CD4-positive, alpha-beta T cell treated with Interferon alpha-2 for 1 hour (primary cell): ENCODE measurements around the gene ARHGAP32.
A peak's percentile ranks its signal among the peaks of the same experiment; 100 is the strongest.

Experiments used
- DNase-seq, 2 donors: peaks; one replicate each; pipeline ENCODE4 v3.0.0-alpha.2; 2020 to 2022

ARHGAP32 gene

DNA sequence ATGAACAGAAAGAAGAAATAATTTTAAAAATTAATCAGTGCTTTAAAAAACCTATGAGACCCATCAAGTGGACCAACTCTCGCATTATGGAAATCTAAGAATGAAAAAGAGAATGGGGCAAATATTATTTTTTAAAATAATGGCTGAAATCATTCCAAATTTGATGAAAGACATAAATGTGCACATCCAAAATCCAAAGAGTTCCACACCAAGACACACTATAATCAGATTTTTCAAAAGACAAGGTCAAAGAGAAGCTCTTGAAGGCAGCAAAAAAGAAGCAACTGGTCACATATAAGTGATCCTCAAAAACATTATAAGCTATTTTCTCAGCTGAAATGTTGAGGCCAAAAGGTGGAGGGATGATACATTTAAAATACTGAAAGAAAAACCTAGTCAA lies 85.3 kb downstream of the ARHGAP32 start:
- DNase-seq, result no peak

DNA sequence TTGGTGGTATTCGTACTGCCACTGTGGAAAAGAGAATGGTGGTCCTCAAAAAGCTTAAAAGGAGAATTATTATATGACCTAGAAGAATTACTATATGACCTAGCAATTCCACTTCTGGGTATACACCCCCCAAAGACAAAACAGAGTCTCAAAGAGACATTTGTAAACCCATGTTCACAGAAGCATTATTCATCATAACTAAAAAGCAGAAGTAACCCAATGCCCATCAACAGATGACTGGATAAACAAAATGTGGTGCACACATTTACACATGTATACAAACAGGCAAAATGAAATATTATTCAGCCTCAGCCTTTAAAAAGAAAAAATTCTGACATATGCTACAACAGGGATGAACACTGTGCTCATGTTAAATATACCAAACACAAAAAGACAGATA lies 89.4 kb downstream of the ARHGAP32 start:
- DNase-seq, result no peak

- DNase-seq, result no peak
Observed at GRCh38 chr11:129102225-129102624, 89.9 kb downstream of the ARHGAP32 start.

DNA sequence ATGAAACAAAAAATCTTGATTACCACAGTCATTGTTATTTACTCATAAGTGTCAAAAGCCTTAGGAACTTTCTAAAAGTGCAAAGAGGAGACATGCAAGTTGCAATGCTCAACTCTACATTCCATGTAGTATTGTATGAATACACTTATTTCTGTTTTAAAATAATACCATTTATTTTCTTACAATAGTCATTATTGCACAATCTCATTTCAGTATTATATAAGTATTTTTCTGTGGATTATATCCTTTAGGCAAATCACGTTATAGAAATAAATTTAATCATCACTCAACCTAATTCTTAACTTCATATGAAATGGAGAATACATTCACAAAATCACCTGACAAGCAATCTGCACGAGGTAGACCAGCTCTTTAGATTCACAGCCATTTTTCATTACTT lies 98.8 kb downstream of the ARHGAP32 start:
- DNase-seq, result no peak

- DNase-seq, result no peak
Observed at GRCh38 chr11:129090056-129090455, 102.1 kb downstream of the ARHGAP32 start.

DNA sequence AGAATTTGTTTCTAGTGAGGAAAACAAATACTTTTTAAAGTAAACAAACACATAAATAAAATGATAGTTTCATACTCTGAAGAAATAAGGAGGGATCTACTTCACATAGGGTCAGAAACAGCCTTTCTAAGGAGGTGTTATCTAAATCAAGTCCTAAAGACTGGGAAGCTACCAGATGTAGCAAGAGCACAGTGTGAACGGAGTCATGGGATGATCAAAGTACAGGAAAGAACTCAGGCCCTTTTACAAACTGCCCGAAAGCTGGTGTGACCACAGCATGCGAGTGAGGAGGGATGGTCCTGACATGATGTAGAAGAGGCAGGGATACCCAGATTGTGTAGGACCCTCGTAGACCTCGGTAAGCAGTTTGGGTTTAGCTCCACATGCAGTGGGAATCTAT lies 102.8 kb downstream of the ARHGAP32 start:
- no peak for DNase-seq

DNA sequence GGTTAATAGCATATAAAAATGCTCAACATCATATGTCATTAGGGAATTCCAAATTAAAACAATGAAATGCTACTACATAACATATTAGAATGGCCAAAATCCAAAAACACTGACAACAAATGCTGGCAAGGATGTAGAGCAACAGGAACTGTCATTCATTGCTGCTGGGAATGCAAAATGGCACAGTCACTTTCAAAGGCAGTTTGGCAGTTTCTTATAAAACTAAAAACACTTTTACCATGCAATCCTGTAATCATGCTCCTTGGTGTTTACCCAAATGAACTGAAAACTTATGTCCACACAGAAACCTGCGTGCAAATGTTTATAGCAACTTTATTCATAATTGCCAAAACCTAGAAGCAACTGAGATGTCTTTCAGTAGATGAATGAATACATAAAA lies 105.1 kb downstream of the ARHGAP32 start:
- no peak for DNase-seq

GRCh38 chr11:129077191-129077590 lies 114.9 kb downstream of the ARHGAP32 start:
- DNase-seq, result no peak

DNA sequence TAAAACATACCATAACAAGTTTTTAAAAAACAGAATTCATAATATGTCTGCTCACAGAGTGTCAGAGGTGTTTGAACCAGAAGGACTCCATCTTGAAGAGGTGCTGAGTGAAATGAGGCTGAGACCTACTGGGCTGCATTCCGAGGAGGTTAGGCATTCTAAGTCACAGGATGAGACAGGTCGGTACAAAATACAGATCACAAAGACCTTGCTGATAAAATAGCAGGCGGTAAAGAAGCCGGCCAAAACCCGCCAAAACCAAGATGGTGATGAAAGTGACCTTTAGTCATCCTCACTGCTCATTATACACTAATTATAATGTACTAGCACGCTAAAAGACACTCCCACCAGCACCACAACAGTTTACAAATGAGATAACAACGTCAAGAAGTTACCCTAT lies 116.4 kb downstream of the ARHGAP32 start:
- no peak for DNase-seq

- DNase-seq, result no peak
Observed at GRCh38 chr11:129067454-129067853, 124.7 kb downstream of the ARHGAP32 start.

GRCh38 chr11:129066229-129066628 lies 125.9 kb downstream of the ARHGAP32 start:
- no peak for DNase-seq

GRCh38 chr11:129063118-129063517 lies 129.0 kb downstream of the ARHGAP32 start:
- no peak for DNase-seq

DNA sequence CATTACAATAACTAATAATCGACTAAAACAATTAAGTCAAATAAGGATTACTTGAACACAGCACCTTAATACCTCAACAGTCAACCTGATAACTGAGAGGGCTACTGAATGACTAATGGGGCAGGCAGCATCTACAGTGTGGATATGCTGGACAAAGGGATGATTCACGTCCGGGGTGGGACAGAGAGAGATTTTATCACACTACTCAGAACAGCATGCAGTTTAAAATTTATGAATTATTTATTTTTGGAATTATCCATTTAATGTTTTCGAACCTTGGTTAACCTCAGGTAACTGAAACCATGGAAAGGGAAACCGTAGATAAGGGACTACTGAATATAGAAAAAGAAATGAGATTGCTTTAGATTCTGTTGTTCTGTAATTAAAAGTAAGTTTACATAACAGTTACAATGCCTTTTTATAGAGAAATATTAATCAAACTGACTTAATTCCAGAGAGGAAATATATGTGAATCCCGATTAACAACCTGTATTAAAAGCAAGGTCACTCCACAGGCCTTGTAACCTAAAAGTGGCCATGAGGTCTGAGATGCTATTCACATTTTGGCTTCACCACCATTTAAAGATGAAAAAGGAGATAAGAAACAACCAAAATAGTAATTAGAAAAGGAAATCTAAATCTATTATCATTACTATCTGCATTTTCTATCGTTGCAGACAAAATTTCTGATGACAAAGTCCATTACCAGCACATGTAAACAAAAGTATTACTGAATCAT lies 130.5 kb downstream of the ARHGAP32 start:
- no peak for DNase-seq

DNA sequence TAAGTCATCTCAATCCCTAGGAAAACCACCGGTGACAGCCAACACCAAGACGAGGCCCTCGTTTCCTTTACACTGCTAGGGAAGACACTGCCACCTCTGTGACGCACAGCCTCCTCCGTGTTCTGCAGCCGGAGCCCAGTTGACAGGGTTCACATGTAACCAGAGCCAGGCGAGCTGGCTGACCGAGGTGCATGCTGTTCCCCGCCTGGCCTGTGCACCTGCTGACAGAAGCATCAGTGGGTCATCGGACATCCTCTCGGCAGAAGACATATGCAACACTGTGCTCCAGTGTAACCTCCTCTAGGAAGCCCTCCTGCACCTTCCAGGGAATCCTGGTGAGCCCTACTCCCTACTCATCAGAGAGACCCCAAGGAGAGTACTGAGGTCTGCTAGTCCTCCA lies 135.2 kb downstream of the ARHGAP32 start:
- DNase-seq, result no peak

- no peak for DNase-seq
Observed at GRCh38 chr11:129055196-129055595, 136.9 kb downstream of the ARHGAP32 start.

- DNase-seq, result no peak
Observed at GRCh38 chr11:129048911-129049310, 143.2 kb downstream of the ARHGAP32 start.

DNA sequence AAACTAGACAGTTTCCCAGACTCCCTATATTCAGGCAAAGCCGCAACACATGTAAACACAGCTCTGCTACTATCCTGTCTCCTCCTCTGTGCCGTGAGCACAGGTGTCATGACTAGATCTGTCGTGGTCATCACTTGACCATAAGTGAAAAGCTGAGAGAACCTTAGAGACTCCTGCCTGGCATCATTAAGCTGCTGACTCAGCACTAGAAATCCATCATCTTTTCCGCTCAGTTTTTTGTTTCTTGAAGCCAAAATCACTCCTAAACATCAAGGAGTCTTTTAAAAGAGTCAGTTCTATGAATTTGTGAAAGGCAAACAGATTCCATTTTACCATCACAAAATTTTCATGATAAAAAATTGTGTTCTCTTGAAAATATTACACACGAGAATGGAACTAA lies 147.0 kb downstream of the ARHGAP32 start:
- no peak for DNase-seq

GRCh38 chr11:129042503-129042902 lies 149.6 kb downstream of the ARHGAP32 start:
- DNase-seq, result no peak

GRCh38 chr11:129041611-129042018 lies 150.5 kb downstream of the ARHGAP32 start:
- no peak for DNase-seq

GRCh38 chr11:129040934-129041333 lies 151.2 kb downstream of the ARHGAP32 start:
- DNase-seq, result no peak

GRCh38 chr11:129035244-129035643 lies 156.9 kb downstream of the ARHGAP32 start:
- DNase-seq, result no peak

DNA sequence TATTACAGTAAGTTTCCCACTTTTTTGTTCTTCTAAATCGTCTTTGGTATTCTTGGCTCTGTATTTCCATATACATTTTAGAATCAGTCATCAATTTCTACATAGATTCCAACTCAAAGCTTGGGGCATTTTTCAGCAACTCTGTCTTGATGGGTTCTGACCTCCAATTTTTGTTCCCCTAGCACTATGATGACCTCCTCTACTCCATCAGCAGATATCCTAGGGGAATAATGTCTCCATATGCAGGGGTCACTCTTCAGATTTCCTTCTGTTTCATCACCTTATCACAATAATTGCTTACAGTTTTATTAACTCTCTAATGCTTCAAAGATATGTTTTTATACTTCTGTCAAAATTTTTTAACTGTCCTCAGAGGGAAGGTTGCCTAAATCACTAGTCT lies 158.1 kb downstream of the ARHGAP32 start:
- no peak for DNase-seq

DNA sequence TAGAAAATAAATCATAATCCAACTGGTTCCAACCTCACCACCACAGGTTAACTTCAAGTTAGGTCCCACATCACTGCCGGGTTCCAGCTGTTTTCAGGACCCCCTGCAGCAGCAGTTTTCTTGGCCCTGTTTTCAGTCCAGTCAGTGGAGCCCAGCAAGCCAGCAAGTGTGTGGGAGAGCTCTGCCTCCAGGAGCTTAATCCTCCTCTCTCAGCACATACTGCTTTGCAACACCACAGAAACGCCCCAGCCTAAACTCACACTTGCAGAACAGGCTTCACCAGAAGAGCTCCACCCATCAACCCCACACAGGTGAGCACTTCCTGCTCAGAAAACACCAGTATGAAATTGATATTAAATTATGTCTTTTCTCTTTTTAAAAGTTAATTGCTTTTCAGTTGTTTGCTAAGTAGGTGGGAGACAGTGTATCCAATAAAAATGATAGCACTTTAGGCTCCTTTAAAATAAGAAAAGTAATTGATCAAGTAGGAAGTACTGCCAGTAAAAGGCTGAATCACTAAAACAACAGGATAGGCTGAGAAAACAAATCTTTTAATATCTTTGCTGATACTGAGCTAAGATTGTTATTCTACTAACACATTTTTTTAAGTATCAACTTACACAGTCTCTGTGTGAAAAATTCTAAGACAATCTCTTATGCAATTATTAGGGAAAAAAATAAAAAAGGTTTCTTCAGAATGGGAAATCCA lies 168.0 kb downstream of the ARHGAP32 start:
- DNase-seq, result peak in 1 of 2 donors; percentile 16

DNA sequence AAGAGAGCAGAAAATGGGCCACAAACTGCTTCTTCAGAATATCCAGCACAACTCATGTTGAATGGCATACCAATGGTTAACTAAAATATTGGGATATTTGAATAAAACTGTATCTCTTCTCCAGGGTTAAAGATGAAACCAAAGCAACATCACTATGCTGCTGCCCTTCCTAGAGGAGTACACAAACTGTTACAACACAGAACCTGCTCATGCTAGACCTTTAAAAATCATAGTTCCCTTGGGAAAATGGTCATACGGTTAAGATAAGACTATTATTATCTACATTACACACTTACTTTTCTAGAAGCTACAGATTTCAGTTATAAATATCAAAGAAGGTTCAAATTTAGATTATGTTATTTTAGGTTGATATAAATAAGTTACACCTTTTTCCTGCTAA lies 170.8 kb downstream of the ARHGAP32 start:
- DNase-seq, result no peak

- DNase-seq, result no peak
Observed at GRCh38 chr11:129018991-129019390, 173.1 kb downstream of the ARHGAP32 start.
